B cell (primary cell): ENCODE measurements around the gene PXDC1. TPM values are rescaled to one million over a fixed set of nuclear protein-coding genes. Genes with fewer than 3 reads are reported as not detected.

Source experiments
- ATAC-seq: fragments of 200-7000 bp; cut with Tn5 transposase; one replicate; pipeline ENCODE4 v1.10.0; 2021; ENCODE audit warnings: low read depth, mild to moderate bottlenecking, moderate number of reproducible peaks, moderate library complexity
- CTCF ChIA-PET: fragments of 350-600 bp; sonication (Branson Sonifier 250); formaldehyde crosslinking; loops from one replicate; lab custom pipeline; 2021; ENCODE audit warnings: antibody characterized with exemption, inconsistent platforms; lab: Charles Lee
- POLR2A ChIA-PET: fragments of 350-600 bp; sonication (Branson Sonifier 250); formaldehyde crosslinking; loops from one replicate; lab custom pipeline; 2021; ENCODE audit warnings: antibody characterized with exemption; lab: Charles Lee
- DNase-seq: peaks from one replicate; pipeline ENCODE4 v3.0.0; 2013
- H2AFZ ChIP-seq: 2 replicates; pipeline ENCODE4 v1.6.1; 2012; ENCODE audit warnings: mild to moderate bottlenecking, low read depth, low read length; ENCODE audit not compliant: insufficient read depth, poor library complexity, severe bottlenecking
- H3K27ac ChIP-seq, 2 donors: 1 replicate in 1 of 2; 2 replicates in 1 of 2; pipeline ENCODE4 v1.5.1; 2012 to 2013; ENCODE audit warnings: low read length in 2 of 2, mild to moderate bottlenecking in 2 of 2, moderate library complexity in 1 of 2
- H3K27me3 ChIP-seq, 4 experiments: fragments of 200-600 bp in 1 of 4; sonication (generic) in 1 of 4; replicated peaks in 1 of 4; 1 replicate in 2 of 4; 2 replicates in 2 of 4; pipeline versions ENCODE4 v1.6.1 to v1.7.0; 2013 to 2016; ENCODE audit warnings: low read length in 3 of 4, mild to moderate bottlenecking in 2 of 4, mixed read lengths in 1 of 4, moderate library complexity in 1 of 4; ENCODE audit not compliant: insufficient read depth in 4 of 4, control insufficient read depth in 3 of 4; ENCODE audit errors: control extremely low read depth in 1 of 4
- H3K36me3 ChIP-seq, 2 experiments: replicated peaks in 1 of 2; 1 replicate in 1 of 2; 2 replicates in 1 of 2; pipeline versions ENCODE4 v1.6.1 to v1.7.1; 2013; ENCODE audit warnings: low read length in 1 of 2; ENCODE audit not compliant: insufficient read depth in 2 of 2, control insufficient read depth in 1 of 2; ENCODE audit errors: control extremely low read depth in 1 of 2, extremely low read depth in 1 of 2
- H3K4me1 ChIP-seq, 2 donors: fragments of 200-600 bp in 1 of 2; sonication (generic) in 1 of 2; 1 replicate in 1 of 2; 2 replicates in 1 of 2; pipeline versions ENCODE4 v1.5.1 to v1.6.1; 2013 to 2017; ENCODE audit warnings: low read length in 2 of 2; ENCODE audit not compliant: control insufficient read depth in 2 of 2, insufficient read depth in 2 of 2
- H3K4me2 ChIP-seq: replicated peaks from 2 replicates; pipeline ENCODE3; 2012; ENCODE audit warnings: mild to moderate bottlenecking, low read depth, low read length; ENCODE audit not compliant: poor library complexity, severe bottlenecking
- H3K4me3 ChIP-seq, 5 experiments: fragments of 200-600 bp in 1 of 5; sonication (generic) in 1 of 5; 1 replicate in 3 of 5; 2 replicates in 2 of 5; pipeline versions ENCODE4 v1.5.1 to v1.7.0; 2011 to 2016; ENCODE audit warnings: low read length in 4 of 5, mild to moderate bottlenecking in 4 of 5, low read depth in 2 of 5, control low read depth in 1 of 5, moderate library complexity in 1 of 5; ENCODE audit not compliant: insufficient read depth in 1 of 5; ENCODE audit errors: control extremely low read depth in 1 of 5, extremely low read depth in 1 of 5
- H3K79me2 ChIP-seq: fragments of 200-600 bp; sonication (generic); one replicate; pipeline ENCODE4 v1.6.0; 2016; ENCODE audit warnings: low read length; ENCODE audit not compliant: control insufficient read depth, insufficient read depth
- H3K9ac ChIP-seq: fragments of 200-600 bp; sonication (generic); 2 replicates; pipeline ENCODE4 v1.6.1; 2017; ENCODE audit warnings: mild to moderate bottlenecking, low read length, moderate library complexity
- H3K9me3 ChIP-seq, 3 donors: one replicate each; pipeline versions ENCODE4 v1.6.1 to v1.7.1; 2013; ENCODE audit warnings: low read length in 2 of 3; ENCODE audit not compliant: control insufficient read depth in 2 of 3, insufficient read depth in 1 of 3; ENCODE audit errors: control extremely low read depth in 1 of 3
- H4K20me1 ChIP-seq: 2 replicates; pipeline ENCODE4 v1.6.0; 2012; ENCODE audit warnings: mild to moderate bottlenecking, low read length; ENCODE audit not compliant: insufficient read depth, control insufficient read depth, poor library complexity, severe bottlenecking
- H3K27ac Mint-ChIP-seq: one replicate; pipeline ENCODE4 v1.8.0; 2021; ENCODE audit warnings: mixed read lengths
- H3K27me3 Mint-ChIP-seq: one replicate; pipeline ENCODE4 v1.8.0; 2021; ENCODE audit warnings: mixed read lengths
- H3K4me1 Mint-ChIP-seq: one replicate; pipeline ENCODE4 v1.8.0; 2021; ENCODE audit warnings: mixed read lengths
- H3K4me3 Mint-ChIP-seq: one replicate; pipeline ENCODE4 v1.8.0; 2021; ENCODE audit warnings: mixed read lengths
- H3K9me3 Mint-ChIP-seq: one replicate; pipeline ENCODE4 v1.8.0; 2022; ENCODE audit warnings: mixed read lengths; ENCODE audit not compliant: insufficient read depth
- CTCF ChIP-seq: fragments of 200-600 bp; IDR thresholded peaks from one replicate; pipeline ENCODE4 v1.8.0; 2022; ENCODE audit warnings: antibody characterized with exemption, mild to moderate bottlenecking
- EZH2 ChIP-seq: IDR thresholded peaks from 2 replicates; pipeline ENCODE4 v1.6.1; 2012; ENCODE audit warnings: borderline replicate concordance, low read depth, mild to moderate bottlenecking, moderate library complexity, low read length; ENCODE audit not compliant: insufficient read depth, poor library complexity, severe bottlenecking
- WGBS: methylation state at CpG from one replicate; pipeline ENCODE4 v1.1.5; 2013; ENCODE audit warnings: missing lambda C conversion rate; ENCODE audit not compliant: insufficient coverage; 5-methylcytosine and 5-hydroxymethylcytosine counted together
- intact Hi-C: fragments of 100-400 bp; cut with micrococcal nuclease; formaldehyde crosslinking; loops from one replicate; pipeline ENCODE4 v1.10.0; 2022
- polyA plus RNA-seq: library from polyadenylated mRNA; depleted of rRNA; stranded (reverse); fragments of >200 nt; gene quantifications from 2 replicates; pipeline ENCODE4 v1.2.3, GENCODE V29; 2012
- total RNA-seq, 2 donors: library from RNA; stranded (reverse); fragments of 120-200 nt in 1 of 2; gene quantifications; 1 replicate in 1 of 2; 2 replicates in 1 of 2; pipeline versions ENCODE4 v1.2.3 to v1.2.4, GENCODE V29; 2013 to 2022

Gene PXDC1
- total and polyA plus RNA-seq, 2 donors (not counting 1 experiment from before 2014, with no cell fraction given) = 4.7 to 18.9 TPM

- Histone ChIP-seq H3K36me3 (no peaks in the 10 kb centered on the region), H3K9ac (no peak overlapping the region), H3K9me3 (peaks cover 0 to 4% (median 0%) of the 10 kb centered on the region in 3 donors), H2AFZ (no peak overlapping the region), H3K79me2 (no peaks in the 10 kb centered on the region), H3K27me3 (peaks cover 0 to 12% (median 5%) of the 10 kb centered on the region in 4 experiments), H3K27ac (no peak overlapping the region), H3K4me1 (peaks cover 38 to 53% of the 10 kb centered on the region in 2 donors), H3K4me3 (no peak overlapping the region), H4K20me1 (no peaks in the 10 kb centered on the region), H3K4me2 (no peak overlapping the region)
- DNase-seq (peak; percentile 33), ATAC-seq (no peak)
- no peaks in the 10 kb centered on the region for H3K9me3 Mint-ChIP-seq
- WGBS = 82% methylated on average over 5 of the region's 12 CpGs
- peaks cover 64% of the 10 kb centered on the region for H3K4me1 Mint-ChIP-seq
- intact Hi-C loops = loop anchor here (5.0 to 10.0 kb wide), 5 partner anchors 291 to 1254 kb away; partner anchors contain the start of genes ECI2, RPP40, SLC22A23 and TUBB2A
- H3K27ac Mint-ChIP-seq = peak overlapping the region; percentile 94
- POLR2A ChIA-PET = no interaction called here
- TF ChIP-seq CTCF (peak; percentile 21), EZH2 (no peak)
- H3K4me3 Mint-ChIP-seq = peak overlapping the region; percentile 83
- CTCF ChIA-PET = interaction anchor here (0.6 to 3.0 kb wide), 14 partner anchors 43 to 408 kb away, joined by 3 to 21 read pairs (median 4); partner anchors contain the start of gene FAM50B
- peaks cover 4% of the 10 kb centered on the region for H3K27me3 Mint-ChIP-seq
Measured at GRCh38 chr6:3748208-3749066, 3.1 kb downstream of the PXDC1 start.
